ENCODE measurements around the gene TRMT11.
A peak's percentile ranks its signal among the peaks of the same experiment; 100 is the strongest.

Gene TRMT11

GRCh38 chr6:126033696-126034095 lies 47.4 kb downstream of the TRMT11 start:
- H3K27ac ChIP-seq = no peak overlapping the region
- TF ChIP-seq CTCF (IDR thresholded peaks at IDR 0.05) = no peak
- no peak overlapping the region for H3K4me3 ChIP-seq
- no peak for DNase-seq (ENCODE audit: low spot score)

GRCh38 chr6:126034656-126035055 lies 48.3 kb downstream of the TRMT11 start:
- no peak for TF ChIP-seq CTCF (IDR thresholded peaks at IDR 0.05)
- Histone ChIP-seq H3K27ac (no peak overlapping the region), H3K4me3 (no peak overlapping the region)
- DNase-seq (ENCODE audit: low spot score) = no peak

- H3K4me3 ChIP-seq = no peak overlapping the region
- TF ChIP-seq CTCF (IDR thresholded peaks at IDR 0.05) = no peak
- no peak overlapping the region for H3K27ac ChIP-seq
- no peak for DNase-seq (ENCODE audit: low spot score)
These were observed 49.4 kb downstream of the TRMT11 start for GRCh38 chr6:126035764-126036163.

- TF ChIP-seq CTCF (IDR thresholded peaks at IDR 0.05) = no peak
- H3K27ac ChIP-seq = no peak overlapping the region
- no peak for DNase-seq (ENCODE audit: low spot score)
- no peak overlapping the region for H3K4me3 ChIP-seq
These were observed 51.9 kb downstream of the TRMT11 start for GRCh38 chr6:126038234-126038633.

- no peak for DNase-seq (ENCODE audit: low spot score)
- Histone ChIP-seq H3K27ac (peak overlapping the region in 1 of 2 donors; percentile 29), H3K4me3 (no peak overlapping the region)
- no peak for TF ChIP-seq CTCF (IDR thresholded peaks at IDR 0.05)
These were observed 52.9 kb downstream of the TRMT11 start for GRCh38 chr6:126039284-126039683.

DNA sequence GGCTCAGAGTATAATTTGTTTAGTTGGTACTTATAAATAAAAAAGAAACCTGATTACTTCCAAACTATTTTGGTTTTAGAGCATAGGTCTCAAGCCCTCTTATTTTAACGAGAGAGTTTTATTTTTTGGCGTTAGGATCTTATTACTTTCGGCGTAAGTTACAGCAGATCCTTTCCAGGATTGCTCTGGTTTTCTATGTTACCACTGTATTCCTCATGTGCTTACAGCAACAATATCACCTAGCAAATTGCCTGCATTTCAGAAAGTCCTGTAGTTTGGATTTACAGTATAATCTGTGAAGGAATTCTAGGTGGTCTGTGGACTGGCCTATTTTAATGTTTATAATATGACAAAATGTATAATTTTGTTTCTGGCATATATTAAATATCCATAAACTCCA lies 54.1 kb downstream of the TRMT11 start:
- TF ChIP-seq CTCF (IDR thresholded peaks at IDR 0.05) = no peak
- H3K4me3 ChIP-seq = no peak overlapping the region
- peak overlapping the region in 1 of 2 donors; percentile 40 for H3K27ac ChIP-seq
- DNase-seq (ENCODE audit: low spot score) = no peak

DNA sequence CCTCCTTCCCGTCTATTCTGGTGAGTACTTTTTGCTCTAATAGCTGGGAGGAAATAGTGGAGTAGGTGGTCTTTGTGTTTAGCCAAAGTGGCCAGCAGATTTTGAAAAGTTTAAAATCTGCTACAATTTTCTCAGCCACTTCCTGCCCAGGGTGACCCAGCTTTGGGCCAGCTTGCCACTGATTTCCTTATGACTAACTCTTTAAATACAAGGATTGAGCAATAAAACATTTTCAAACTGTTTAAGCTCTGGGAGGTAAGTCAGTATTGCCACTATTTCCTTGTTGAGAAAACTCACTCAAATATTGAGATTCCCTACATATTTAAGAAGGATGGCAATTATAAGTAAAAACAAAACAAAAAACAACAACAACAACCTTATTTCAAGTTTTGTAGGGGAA lies 54.5 kb downstream of the TRMT11 start:
- no peak for TF ChIP-seq CTCF (IDR thresholded peaks at IDR 0.05)
- no peak for DNase-seq (ENCODE audit: low spot score)
- H3K27ac ChIP-seq = peak overlapping the region in 1 of 2 donors; percentile 40
- no peak overlapping the region for H3K4me3 ChIP-seq

All from coronary artery (tissue), 2 donors.